Brain microvascular endothelial cell (primary cell): ENCODE data around the gene FAM107B.

ENCODE experiments used
- DNase-seq: peaks from one replicate; pipeline ENCODE4 v3.0.0-alpha.2; 2020
- H3K27ac ChIP-seq: fragments of 250-450 bp; sonication (Bioruptor Pico); 2 replicates; pipeline ENCODE4 v1.5.1; 2020; ENCODE audit warnings: mild to moderate bottlenecking, moderate library complexity
- H3K27me3 ChIP-seq: fragments of 250-450 bp; sonication (Bioruptor Pico); replicated peaks from 2 replicates; pipeline ENCODE4 v1.5.1; 2020; ENCODE audit warnings: mild to moderate bottlenecking
- H3K36me3 ChIP-seq: fragments of 250-450 bp; sonication (Bioruptor Pico); replicated peaks from 2 replicates; pipeline ENCODE4 v1.5.1; 2020; ENCODE audit warnings: mild to moderate bottlenecking
- H3K4me3 ChIP-seq: 2 replicates; pipeline ENCODE4 v1.5.1; 2011; ENCODE audit warnings: low read depth, mild to moderate bottlenecking, control low read depth, low read length, moderate library complexity
- CTCF ChIP-seq: IDR thresholded peaks from 2 replicates; pipeline ENCODE4 v1.5.1; 2011; ENCODE audit warnings: low read depth, mild to moderate bottlenecking, moderate library complexity, low read length, control low read depth, inconsistent platforms; ENCODE audit errors: missing control alignments
- in situ Hi-C: cut with HindIII; loops from 2 replicates; pipeline ENCODE4 v1.10.0; 2017; ENCODE audit warnings: low sequenced_read_pairs, low pct_ligation_motif_present

Gene FAM107B

GRCh38 chr10:14728346-14728745, 46.4 kb downstream of the FAM107B start:
- no peak for TF ChIP-seq CTCF
- H3K27ac ChIP-seq: no peak overlapping the region
- in situ Hi-C loops: no loop called here

DNA sequence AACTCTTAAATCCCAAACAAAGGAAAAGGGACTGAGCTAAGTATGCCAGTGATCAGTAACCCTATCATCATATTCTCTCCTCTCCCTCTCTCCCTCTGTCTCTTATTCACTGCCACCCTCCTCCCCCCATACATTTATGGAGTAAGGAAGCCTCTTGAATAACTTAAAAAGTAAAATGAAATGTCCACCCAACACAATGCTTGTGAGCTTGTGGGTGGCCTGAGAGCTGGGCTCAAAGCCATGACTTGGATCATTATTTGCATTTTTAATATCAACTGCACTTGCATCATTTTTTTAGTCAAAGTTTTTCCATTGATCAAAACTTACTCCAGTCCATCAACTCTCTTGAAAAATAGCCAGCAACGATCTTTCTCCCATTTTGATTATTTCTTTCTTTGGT, 46.8 kb downstream of the FAM107B start:
- Histone ChIP-seq H3K27me3 (no peaks in the 10 kb centered on the region), H3K4me3 (no peak overlapping the region), H3K27ac (no peak overlapping the region), H3K36me3 (no peaks in the 10 kb centered on the region)
- TF ChIP-seq CTCF: no peak
- no peak for DNase-seq
- in situ Hi-C loops: no loop called here

More at GRCh38 chr10:14728346-14728745, 46.4 kb downstream of the FAM107B start:
- H3K36me3 ChIP-seq: no peaks in the 10 kb centered on the region
- no peak for DNase-seq
- no peak overlapping the region for H3K4me3 ChIP-seq
- H3K27me3 ChIP-seq: no peaks in the 10 kb centered on the region

- in situ Hi-C loops: no loop called here
- Histone ChIP-seq H3K27ac (no peak overlapping the region), H3K36me3 (no peaks in the 10 kb centered on the region), H3K27me3 (no peaks in the 10 kb centered on the region), H3K4me3 (no peak overlapping the region)
- TF ChIP-seq CTCF: no peak
- no peak for DNase-seq
Measured at GRCh38 chr10:14727465-14727864, 47.2 kb downstream of the FAM107B start.

DNA sequence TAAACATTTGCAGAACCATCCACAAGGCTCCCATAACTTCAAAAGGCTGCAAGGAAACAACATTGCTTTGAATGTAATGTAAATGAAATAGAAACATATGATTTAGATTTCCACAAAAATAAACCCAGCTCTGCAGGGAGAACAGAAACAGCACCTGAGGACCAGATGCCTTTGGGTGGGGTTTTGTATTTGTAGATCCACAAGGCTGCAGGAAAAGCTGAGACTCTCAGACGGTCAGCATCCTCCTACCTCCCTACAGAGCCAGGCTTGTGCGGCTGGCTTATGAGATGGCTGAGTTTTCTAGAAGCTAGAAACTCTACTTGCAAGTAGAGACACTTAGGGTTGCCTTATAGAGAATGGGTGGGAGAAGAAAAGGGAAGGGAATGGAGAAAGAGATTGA, 49.8 kb downstream of the FAM107B start:
- in situ Hi-C loops: no loop called here

GRCh38 chr10:14723052-14723689, 51.5 kb downstream of the FAM107B start:
- in situ Hi-C loops: no loop called here
- Histone ChIP-seq H3K27me3 (no peaks in the 10 kb centered on the region), H3K36me3 (no peaks in the 10 kb centered on the region), H3K27ac (no peak overlapping the region), H3K4me3 (no peak overlapping the region)
- TF ChIP-seq CTCF: no peak
- DNase-seq: no peak

More for the DNA sequence above, 49.8 kb downstream of the FAM107B start:
- H3K4me3 ChIP-seq: no peak overlapping the region
- no peak overlapping the region for H3K27ac ChIP-seq
- no peaks in the 10 kb centered on the region for H3K27me3 ChIP-seq
- no peak for DNase-seq
- H3K36me3 ChIP-seq: no peaks in the 10 kb centered on the region
- no peak for TF ChIP-seq CTCF

DNA sequence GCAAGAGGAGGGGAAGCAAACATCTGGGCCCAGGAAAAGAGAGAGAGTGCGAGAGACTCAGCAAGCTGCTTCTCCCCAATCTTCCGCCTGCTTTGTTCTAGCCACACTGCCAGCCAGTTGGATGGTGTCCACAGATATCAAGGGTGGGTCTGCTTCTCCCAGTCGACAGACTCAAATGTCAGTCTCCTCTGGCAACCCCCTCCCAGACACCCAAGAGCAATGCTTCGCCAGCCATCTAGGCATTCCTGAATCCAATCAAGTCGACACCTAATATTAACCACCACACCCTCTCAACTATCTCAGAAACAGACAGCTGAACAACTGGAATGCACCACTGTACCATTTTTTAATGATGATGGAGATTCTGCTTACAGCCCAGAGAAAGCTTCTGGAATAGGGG, 57.1 kb downstream of the FAM107B start:
- no peak overlapping the region for H3K4me3 ChIP-seq
- H3K27me3 ChIP-seq: no peaks in the 10 kb centered on the region
- no peaks in the 10 kb centered on the region for H3K36me3 ChIP-seq
- in situ Hi-C loops: no loop called here
- no peak for DNase-seq
- no peak overlapping the region for H3K27ac ChIP-seq
- no peak for TF ChIP-seq CTCF
